NCI-H2107 (cell line): Measurements from ENCODE around the gene MYO1A.
"Not testable (repeated sequence)": the region's sequence is repeated elsewhere in the genome, so short reads cannot be mapped to it uniquely, and the experiment has no call there.

Experiments used
- DNase-seq: peaks from one replicate; lab custom pipeline; 2025; lab: John Stamatoyannopoulos, UW

The MYO1A gene

GRCh38 chr12:57087010-57087690 is 37.2 kb upstream of the MYO1A start:
- DNase-seq = no peak

- no peak for DNase-seq
These were observed 36.6 kb upstream of the MYO1A start for GRCh38 chr12:57086493-57087009.

GRCh38 chr12:57085999-57086492 is 36.1 kb upstream of the MYO1A start:
- no peak for DNase-seq

- no peak for DNase-seq
These were observed 30.9 kb upstream of the MYO1A start for GRCh38 chr12:57080855-57081254.

- DNase-seq = no peak
These were observed 29.9 kb upstream of the MYO1A start for GRCh38 chr12:57079821-57080220.

GRCh38 chr12:57078519-57079404 is 28.8 kb upstream of the MYO1A start, which contains the start of gene NEMP1:
Gene NEMP1, minus strand, starts transcription at chr12:57078791. Its CDS starts 46 bp downstream, at chr12:57078745.
- DNase-seq = peak; percentile 99

- not testable (repeated sequence) for DNase-seq
These were observed 23.9 kb upstream of the MYO1A start for GRCh38 chr12:57073566-57074450.

- no peak for DNase-seq
These were observed 22.7 kb upstream of the MYO1A start for GRCh38 chr12:57072661-57073060.

- peak; percentile 17 for DNase-seq
These were observed 19.6 kb upstream of the MYO1A start for GRCh38 chr12:57069523-57069922.

GRCh38 chr12:57066245-57066644 is 16.3 kb upstream of the MYO1A start:
- DNase-seq = no peak

GRCh38 chr12:57063991-57064685 is 14.2 kb upstream of the MYO1A start:
- DNase-seq = no peak

- DNase-seq = no peak
These were observed 8.5 kb upstream of the MYO1A start for GRCh38 chr12:57058454-57058853.

GRCh38 chr12:57057067-57057751 is 7.3 kb upstream of the MYO1A start:
- no peak for DNase-seq

- DNase-seq = no peak
These were observed 5.9 kb upstream of the MYO1A start for GRCh38 chr12:57055824-57056223.

GRCh38 chr12:57053901-57054300 is 4.0 kb upstream of the MYO1A start:
- DNase-seq = not testable (repeated sequence)

- not testable (repeated sequence) for DNase-seq
These were observed 3.2 kb upstream of the MYO1A start for GRCh38 chr12:57053146-57053545.

GRCh38 chr12:57051011-57051410 is 1.1 kb upstream of the MYO1A start:
- no peak for DNase-seq

- no peak for DNase-seq
These were observed 846 bp downstream of the MYO1A start for GRCh38 chr12:57049119-57049446.

GRCh38 chr12:57048423-57049118 is 1.4 kb downstream of the MYO1A start:
- DNase-seq = no peak

- no peak for DNase-seq
These were observed 1.9 kb downstream of the MYO1A start for GRCh38 chr12:57047981-57048380.
